ENCODE measurements around the gene KLF11. TPM values are rescaled to one million over a fixed set of nuclear protein-coding genes. Genes with fewer than 3 reads are reported as not detected.
A peak's percentile ranks its signal among the peaks of the same experiment; 100 is the strongest.

KLF11 gene
- total and polyA plus RNA-seq, 9 of the 15 experiments (the other 6 are each of a cell fraction or from before 2014, with no cell fraction given) = 2.1 to 13.4 (median 6.5) TPM

DNA sequence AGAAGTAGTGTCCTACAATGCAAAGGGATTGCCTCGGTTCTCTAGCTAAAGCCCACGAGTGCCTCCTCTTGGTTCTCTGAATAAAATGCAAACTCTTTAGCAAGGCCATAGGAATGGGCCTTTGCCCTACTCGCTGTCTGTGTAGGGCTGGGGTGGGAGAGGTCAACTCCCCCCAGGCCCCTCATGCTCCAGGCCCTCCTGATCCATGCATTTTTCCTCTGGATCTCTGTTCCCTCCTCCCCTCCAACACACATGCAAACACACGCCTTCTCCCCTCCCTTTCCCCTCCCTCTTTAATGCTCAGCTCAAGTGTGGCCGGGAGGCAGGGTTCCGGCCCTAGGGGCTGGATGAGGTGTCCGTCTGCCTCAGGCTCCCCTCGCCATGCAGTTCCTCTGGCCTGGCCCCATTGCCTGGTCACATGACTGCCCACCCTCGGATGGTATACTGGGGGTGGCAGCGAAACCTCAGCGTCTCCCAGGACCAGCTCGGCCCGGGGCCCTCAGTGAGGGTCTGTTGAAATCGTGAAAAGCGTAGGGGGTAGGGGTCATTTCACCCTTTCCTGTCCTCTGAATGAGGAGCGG lies 14.9 kb upstream of the KLF11 start (continued):
- TF ChIP-seq RAD51 (IDR thresholded peaks at IDR 0.05; ENCODE audit: borderline replicate concordance, low read depth) (peak; percentile 61), ZNF121 (CRISPR knock-in tag; conservative IDR thresholded peaks at IDR 0.05) (no peak), PHB (CRISPR knock-in tag; IDR thresholded peaks at IDR 0.05) (no peak), TAF1 (IDR thresholded peaks at IDR 0.05; ENCODE audit: control insufficient read depth, extremely low read depth, insufficient read depth, low read length, severe bottlenecking) (no peak)
- TF ChIP-seq, protein P1, sequence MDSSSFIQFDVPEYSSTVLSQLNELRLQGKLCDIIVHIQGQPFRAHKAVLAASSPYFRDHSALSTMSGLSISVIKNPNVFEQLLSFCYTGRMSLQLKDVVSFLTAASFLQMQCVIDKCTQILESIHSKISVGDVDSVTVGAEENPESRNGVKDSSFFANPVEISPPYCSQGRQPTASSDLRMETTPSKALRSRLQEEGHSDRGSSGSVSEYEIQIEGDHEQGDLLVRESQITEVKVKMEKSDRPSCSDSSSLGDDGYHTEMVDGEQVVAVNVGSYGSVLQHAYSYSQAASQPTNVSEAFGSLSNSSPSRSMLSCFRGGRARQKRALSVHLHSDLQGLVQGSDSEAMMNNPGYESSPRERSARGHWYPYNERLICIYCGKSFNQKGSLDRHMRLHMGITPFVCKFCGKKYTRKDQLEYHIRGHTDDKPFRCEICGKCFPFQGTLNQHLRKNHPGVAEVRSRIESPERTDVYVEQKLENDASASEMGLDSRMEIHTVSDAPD (CRISPR knock-in tag; IDR thresholded peaks at IDR 0.05) = no peak
- TF ChIP-seq, protein P2, sequence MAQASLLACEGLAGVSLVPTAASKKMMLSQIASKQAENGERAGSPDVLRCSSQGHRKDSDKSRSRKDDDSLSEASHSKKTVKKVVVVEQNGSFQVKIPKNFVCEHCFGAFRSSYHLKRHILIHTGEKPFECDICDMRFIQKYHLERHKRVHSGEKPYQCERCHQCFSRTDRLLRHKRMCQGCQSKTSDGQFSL (CRISPR knock-in tag; IDR thresholded peaks at IDR 0.05) = no peak
- TF ChIP-seq, protein P2 (tag; IDR thresholded peaks at IDR 0.05) = no peak
